HG02970 (cell line): Measurements from ENCODE around the gene ARRDC4.

Source experiments
- ATAC-seq: cut with Tn5 transposase; IDR thresholded peaks from one replicate; pipeline ENCODE4 v1.9.1; 2021; ENCODE audit warnings: mild to moderate bottlenecking, moderate library complexity, moderate number of reproducible peaks; ENCODE audit not compliant: unreplicated experiment, low FRiP score

The ARRDC4 gene

DNA sequence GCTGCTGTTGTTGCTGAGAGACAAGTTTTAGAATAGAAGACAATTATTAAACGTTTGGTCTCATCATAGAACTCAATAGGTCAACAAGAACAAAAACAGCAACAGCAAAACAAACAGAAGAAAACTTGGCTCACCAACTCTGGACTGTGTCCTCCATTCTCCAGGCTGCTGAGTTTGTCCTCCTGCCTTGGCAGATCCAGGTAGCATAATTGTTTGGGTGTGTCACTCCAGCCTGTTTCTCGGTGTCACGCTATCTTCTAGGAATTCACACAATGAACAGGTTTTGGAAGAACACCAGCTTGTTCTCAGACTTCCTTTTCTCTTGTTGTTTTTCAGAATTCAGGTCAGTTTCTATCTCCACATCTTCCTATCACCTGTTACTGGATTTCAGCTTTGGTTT, 34.7 kb downstream of the ARRDC4 start:
- ATAC-seq, result no peak

DNA sequence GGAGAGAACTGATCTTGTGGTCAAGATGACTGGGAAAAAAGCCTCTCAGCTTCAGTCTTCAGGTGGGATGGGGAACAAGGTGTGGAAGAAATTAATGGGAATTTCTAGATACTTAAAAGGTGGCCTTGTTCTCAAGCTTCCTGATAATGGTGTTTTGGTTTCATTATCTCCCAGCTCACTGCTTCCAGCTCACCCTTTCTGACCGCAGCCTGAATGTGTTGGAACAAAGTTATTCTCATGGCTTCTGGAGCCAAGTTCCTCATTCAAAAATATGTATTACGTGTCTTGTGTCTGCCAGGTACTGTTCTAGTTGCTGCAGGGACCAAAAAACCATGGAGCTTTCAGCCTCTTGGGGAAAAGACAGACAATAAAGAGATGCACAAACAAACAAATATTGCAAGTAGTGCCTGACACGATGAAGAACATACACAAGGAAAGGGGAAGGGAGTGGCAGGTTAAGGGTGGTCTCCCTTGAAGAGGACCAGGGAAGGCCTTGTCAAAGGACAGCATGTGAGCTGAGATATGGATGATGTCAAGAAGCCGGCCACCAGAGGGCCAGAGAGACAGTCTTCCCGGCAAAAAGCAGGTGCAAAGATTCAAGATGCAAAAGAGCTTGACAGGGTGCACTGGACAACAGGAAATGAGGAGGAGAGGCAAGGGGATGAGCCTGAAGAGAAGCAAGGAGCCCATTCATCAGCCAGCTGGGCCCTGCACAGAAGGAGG, 35.5 kb downstream of the ARRDC4 start:
- ATAC-seq, result no peak

DNA sequence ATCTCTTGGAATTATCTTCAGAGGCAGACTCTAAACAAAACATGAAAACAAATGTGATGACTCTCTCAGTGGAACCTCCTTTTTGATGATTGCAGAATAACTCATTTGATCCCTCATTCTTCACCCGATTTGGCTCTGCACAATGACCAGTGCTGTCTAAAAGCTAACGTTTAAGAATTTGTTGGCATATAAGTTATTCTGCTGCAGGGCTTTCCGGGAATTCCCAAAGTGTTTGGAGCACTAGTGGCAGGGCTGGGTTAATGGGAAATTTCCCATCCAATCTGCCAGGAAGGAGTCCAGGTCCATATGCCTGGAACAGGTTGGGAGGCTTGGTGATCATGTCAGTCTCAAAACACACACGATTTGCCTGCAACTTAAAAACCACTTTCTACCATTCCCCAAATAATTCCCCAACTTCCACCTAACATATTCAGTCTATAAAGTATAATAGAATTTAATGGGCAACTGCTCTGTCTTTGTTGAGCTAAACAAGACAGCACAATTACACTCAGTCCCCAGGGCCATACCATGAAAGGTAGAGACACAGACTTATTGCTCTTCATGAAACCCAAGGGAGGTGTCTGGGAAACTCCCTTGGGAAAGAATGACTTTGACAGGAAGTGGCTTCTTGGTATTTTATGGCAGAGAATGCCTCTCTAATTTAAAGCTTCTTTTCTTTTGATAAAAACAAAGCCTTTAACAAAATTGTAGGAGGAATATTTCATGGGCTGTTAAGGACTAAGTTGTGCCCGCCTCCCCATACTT, 38.0 kb downstream of the ARRDC4 start:
- ATAC-seq, result no peak

DNA sequence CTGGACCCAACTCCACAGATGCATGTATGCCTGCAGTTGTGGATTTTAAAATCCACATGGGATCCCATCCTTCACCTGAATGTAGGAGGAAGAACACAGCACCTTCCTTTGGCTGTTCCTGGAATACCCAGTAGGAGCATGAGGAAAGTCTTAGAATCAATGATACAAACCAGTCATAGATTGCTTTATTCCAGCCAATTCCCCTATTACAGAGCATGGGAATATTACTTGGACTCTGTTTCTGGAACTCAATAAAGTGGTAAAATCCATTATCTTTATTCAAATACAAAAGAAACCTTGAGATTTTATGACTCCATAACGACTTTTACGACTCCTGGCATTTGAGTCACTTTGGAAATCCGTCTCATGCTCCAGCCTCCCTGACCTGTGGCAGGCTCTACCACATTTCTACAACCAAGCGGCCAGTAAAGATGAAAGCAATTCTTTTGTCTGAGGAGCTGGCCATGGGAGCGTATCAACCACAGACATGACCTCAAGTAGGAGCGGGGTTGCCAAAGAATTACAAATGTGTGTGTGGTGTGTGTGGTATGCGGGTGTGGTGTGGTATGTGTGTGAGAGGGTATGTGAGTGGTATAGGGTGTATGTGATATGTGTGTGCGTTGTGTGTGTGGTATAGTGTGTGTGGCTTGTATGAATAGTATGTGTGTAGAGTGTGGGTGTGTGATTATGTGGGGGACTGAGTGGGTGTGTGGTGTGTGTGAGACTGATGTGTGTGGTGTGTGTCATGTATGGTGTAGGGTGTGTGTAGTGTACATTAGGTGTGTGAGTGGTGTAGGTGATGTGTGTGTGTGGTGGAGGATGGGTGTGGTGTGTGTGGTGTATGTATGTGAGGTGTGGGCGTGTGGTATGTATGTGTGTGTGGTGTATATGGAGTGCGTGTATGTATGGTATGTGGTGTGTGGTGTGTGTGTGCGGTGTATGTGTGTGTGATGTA, 40.0 kb downstream of the ARRDC4 start:
- ATAC-seq, result no peak

DNA sequence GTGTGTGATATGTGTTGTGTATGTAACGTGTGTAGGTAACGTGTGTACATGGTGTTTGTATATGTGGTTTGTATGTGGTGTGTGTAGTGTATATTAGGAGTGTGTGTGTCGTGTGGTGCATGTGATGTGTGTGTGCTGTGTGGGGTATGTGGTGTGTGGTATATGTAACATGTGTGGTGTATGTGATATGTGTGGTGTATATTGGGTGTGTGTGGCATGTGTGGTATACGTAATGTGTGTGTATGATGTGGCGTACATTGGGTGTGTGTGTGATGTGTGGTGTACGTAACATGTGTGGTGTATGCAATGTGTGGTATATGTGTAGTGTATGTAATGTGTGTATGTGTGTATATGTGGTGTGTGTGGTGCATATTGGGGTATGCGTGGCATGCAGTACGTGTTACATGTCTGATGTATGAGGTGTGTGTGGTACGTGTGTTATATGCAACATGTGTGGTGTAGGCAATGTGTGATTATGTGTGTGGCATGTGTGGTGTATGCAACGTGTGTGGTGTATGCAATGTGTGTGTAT, 41.2 kb downstream of the ARRDC4 start:
- ATAC-seq, result no peak

DNA sequence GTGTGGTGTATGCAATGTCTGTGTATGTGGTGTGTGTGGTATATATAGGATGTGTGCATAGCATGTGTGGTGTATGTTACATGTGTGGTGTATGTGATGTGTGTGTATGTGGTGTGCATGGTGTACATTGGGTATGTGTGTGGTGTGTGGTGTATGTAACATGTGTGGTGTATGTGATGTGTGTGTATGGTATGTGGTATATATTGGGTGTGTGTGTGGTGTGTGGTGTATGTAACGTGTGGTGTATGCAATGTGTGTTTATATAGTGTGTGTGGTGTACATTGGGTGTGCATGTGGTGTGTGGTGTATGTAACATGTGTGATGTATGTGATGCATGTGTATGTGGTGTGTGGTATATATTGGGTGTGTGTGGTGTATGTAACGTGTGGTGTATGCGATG, 41.9 kb downstream of the ARRDC4 start:
- no peak for ATAC-seq

DNA sequence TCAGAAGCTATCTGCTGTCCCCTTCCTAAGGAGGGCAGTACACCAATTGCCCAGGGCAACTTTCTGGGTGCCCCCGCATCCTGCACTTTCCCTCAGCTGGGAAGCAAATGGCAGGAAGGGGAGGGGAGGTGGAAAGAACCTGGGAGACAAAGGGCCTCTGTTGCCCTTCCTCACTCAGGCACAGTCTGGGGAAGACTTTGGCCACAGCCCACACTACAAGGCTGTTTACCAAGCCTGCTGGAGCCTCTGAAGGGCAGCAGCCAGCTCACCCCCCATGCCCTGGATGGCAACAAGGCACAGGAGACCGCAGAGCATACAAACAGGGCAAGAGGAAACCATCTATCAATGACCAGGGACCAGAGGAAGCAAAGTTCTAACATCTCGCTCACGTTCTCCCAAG, 42.4 kb downstream of the ARRDC4 start:
- no peak for ATAC-seq

DNA sequence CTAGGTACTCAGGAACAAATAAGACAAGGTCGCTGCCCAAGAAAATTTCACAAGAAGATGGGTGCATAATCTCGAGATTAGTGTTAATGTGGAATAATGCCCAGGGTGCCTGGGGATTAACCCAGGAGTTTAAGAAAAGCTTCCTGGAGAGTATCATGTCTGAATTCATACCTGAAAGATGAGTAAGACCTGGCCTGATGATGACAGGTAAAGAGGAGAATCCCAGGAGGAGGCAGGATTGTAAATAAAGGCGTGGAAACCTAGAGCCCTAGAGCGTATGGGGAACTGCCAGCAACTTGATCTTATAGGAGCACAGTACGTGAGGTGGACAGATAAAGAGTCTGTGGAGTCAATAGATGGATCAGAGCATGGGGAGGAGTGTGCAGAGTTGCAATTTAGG, 43.0 kb downstream of the ARRDC4 start:
- no peak for ATAC-seq

DNA sequence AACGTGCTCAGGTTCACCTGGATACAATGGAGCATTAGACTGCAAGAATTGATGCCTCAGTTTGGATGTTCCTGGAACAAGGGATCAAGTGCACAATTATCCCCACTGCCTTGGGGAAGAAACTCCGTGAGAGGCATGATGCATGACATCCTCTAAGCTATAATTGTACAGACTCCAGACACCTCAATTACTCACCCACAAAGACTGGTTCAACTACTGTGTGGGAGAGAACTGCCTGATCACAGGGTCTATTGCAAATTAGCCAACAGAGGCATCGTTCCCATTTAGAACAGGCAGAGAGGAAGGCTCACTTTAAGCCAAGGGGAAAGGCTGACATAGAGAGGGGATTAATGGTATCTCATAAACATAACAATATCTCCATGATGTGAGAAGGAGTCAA, 43.5 kb downstream of the ARRDC4 start:
- ATAC-seq, result no peak

DNA sequence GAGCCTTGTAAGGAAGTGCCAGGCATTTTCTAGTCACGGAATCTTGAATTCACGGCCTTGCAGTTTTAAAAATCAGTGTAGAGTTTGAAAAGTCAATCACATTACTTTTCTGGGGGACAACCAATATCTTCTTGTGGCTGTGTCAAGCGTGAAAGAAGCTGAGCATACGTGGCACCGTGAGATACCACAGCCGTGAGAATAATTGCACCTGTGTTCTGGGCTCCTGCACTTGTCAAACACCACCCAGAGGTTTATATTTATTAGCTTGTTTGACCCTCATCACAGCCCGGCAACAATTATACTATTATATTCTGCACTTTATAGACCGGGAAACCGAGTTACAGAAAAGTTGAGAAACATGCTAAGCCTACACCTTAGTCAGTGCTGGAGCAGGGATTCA, 45.2 kb downstream of the ARRDC4 start:
- no peak for ATAC-seq

DNA sequence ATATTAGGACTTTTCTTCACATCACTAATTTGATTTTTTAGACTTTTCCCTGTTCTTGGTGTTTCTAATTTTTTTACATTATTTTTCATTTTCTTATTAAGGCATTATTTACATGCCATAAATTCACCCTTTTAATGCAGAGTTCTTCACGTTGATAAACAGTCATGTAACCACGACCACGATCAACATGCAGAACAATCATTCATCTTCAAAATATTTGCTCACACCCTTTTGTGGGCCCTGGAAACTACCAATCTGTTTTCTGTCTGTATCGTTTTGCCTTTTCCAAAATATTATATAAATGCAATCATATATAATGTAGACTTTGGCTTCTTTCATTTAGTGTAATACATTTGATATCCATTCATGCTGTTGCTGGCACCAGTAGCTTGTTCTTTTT, 48.7 kb downstream of the ARRDC4 start:
- ATAC-seq, result no peak

DNA sequence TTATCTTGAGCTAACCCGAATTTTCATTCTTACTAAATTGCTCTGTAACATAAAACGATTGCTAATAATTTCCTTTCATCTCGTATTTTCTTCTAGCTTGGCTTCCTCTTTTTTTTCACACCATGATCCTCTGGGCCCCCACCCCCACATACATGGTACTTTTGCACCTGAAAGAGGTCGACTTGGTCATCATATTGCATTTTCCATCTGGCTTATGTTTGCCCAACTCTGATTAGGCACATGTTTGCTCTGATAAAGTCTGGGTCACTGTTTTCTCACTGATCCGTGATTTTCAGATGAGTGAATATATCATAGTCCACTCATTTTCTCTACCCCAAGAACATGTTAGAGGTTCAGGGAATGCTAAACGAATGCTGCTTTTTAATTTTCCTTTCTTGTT, 49.5 kb downstream of the ARRDC4 start:
- no peak for ATAC-seq

DNA sequence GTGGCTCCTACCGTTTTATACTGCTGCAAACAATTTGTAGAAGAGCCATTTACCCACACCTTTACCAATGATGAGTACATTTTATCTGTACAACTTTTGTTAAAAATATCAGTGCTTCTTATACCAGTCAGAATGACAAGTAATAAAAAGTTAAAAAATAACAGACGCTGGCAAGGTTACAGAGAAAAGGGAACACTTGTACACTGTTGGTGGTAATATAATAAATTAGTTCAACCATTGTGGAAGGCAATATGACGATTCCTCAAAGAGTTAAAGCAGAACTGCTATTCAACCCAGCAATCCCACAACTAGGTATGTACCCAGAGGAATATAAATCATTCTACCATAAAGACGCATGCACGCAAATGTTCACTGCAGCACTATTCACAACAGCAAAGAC, 51.9 kb downstream of the ARRDC4 start:
- no peak for ATAC-seq

DNA sequence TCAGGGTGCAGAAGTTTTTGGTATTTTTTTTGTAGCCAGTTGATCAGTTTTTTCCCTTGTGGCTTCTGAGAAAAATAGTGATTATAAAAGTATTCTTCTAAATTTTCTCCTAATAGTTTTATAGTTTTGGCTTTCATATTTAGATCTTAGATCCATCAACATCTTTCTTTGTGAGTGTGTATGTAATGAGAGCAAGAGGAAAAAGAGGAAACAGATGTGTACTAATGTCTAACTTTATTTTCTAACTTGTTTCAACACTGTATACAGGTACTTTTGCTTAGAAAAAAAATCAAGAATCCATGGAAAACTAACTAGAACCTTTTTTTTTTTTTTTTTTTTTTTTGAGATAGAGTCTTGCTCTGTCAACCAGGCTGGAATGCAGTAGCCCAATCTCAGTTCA, 53.1 kb downstream of the ARRDC4 start:
- ATAC-seq, result no peak

DNA sequence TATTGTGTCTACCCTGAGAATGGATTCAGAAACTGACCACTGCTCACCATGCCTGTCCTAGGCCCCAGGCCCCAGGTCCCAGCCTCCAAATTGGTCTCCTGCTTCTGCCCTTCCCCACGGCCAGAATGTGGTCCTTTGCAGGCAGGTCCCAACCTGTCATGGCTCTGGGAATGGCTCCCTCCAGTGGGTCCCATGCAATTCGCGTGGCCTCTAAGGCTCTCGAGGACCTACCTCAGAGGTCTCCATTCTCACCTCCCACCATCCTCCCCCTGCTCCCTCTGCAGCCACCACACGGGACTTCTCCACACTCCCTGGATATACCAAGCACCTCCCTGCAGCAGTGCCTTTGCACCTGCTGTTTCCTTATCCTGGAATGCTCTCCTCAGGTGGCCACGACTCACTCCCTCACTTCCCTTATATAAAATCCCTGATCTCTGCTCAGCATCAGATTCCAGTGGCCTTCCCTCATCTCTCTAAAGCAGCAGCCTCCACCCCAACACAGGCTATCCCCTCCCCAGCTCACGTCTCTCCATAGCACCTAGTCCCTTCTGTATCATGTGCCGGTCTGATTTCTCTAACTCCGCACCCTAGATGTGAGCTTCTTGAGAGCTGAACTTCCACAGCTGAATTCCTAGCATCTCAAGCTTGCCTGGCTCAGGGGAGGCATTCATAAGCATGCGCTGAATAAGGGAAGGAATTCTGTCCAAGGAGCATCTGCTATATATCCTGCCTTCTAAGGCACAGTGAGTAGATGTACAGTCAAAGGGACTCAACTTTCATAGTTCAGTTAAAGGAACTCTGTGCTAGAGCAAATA, 56.9 kb downstream of the ARRDC4 start:
- no peak for ATAC-seq

DNA sequence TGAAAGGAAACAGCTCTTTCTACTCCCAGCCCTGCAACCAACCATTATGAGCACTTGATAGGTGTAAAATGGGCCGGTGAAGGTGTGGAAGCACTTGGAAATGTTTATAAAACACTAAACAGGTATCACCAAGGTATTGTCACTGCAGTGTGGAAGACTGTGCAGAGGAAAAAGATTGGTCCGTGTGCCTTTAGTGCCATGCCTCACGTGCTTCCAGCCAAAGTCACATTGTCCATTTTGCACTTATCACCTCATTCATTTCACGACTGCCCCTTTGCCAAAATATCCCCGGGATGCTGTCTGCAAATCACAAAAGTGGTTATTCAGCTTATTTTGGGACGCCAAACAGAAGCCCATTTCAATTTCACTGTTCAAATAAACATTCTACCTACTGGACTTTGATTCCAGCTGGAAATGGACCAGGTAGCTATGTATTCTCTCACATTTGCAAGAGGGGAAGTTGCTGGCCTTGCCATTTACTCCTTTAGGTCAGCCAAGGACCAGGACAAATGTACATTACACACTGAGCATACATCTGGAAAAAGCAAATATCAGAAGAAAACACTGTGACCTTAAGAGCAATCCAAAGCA, 58.4 kb downstream of the ARRDC4 start:
- no peak for ATAC-seq
